Neural cell (in vitro differentiated cells): Measurements from ENCODE around the gene LCE1B. TPM values are rescaled to one million over a fixed set of nuclear protein-coding genes. Genes with fewer than 3 reads are reported as not detected.

Experiments
- H2AFZ ChIP-seq: fragments of 200-600, 300-800 bp; sonication (generic), shearing (Covaris generic); 2 replicates; pipeline ENCODE4 v1.6.0; 2014; ENCODE audit warnings: low read depth, mild to moderate bottlenecking, antibody characterized with exemption, low read length, moderate library complexity
- H3F3A ChIP-seq: fragments of 200-600 bp; shearing (Covaris generic); 2 replicates; pipeline ENCODE4 v1.6.1; 2016; ENCODE audit warnings: mild to moderate bottlenecking, moderate library complexity, mixed read lengths, antibody characterized with exemption, low read length; ENCODE audit not compliant: insufficient read depth, poor library complexity, severe bottlenecking
- H3K27ac ChIP-seq: fragments of 200-600, 300-800 bp; sonication (generic), shearing (Covaris generic); 2 replicates; pipeline ENCODE4 v1.5.1; 2014; ENCODE audit warnings: mild to moderate bottlenecking, low read length, moderate library complexity
- H3K27me3 ChIP-seq: fragments of 300-800, 200-600 bp; sonication (generic), shearing (Covaris generic); 2 replicates; pipeline ENCODE4 v1.6.0; 2014; ENCODE audit warnings: mild to moderate bottlenecking, low read depth, low read length, moderate library complexity; ENCODE audit not compliant: insufficient read depth
- H3K36me3 ChIP-seq: fragments of 300-800, 200-600 bp; sonication (generic), shearing (Covaris generic); 2 replicates; pipeline ENCODE4 v1.5.1; 2014; ENCODE audit warnings: mild to moderate bottlenecking, antibody characterized with exemption, low read length, moderate library complexity; ENCODE audit not compliant: insufficient read depth
- H3K4me2 ChIP-seq: fragments of 300-800, 200-600 bp; sonication (generic), shearing (Covaris generic); 2 replicates; pipeline ENCODE4 v1.6.0; 2014; ENCODE audit warnings: mild to moderate bottlenecking, low read length
- H3K4me3 ChIP-seq: fragments of 300-800, 200-600 bp; sonication (generic), shearing (Covaris generic); 2 replicates; pipeline ENCODE4 v1.5.1; 2014; ENCODE audit warnings: mild to moderate bottlenecking, low read length, moderate library complexity
- H3K79me2 ChIP-seq: fragments of 200-600 bp; shearing (Covaris generic); replicated peaks from 2 replicates; pipeline ENCODE4 v1.6.0; 2014; ENCODE audit warnings: mild to moderate bottlenecking, low read length, moderate library complexity; ENCODE audit not compliant: insufficient read depth
- H3K9ac ChIP-seq: fragments of 300-800, 200-600 bp; sonication (generic), shearing (Covaris generic); 2 replicates; pipeline ENCODE4 v1.6.1; 2016; ENCODE audit warnings: mild to moderate bottlenecking, low read length, mixed read lengths
- H3K9me2 ChIP-seq: fragments of 200-600 bp; shearing (Covaris generic); 2 replicates; pipeline ENCODE4 v1.6.1; 2016; ENCODE audit warnings: mild to moderate bottlenecking, low read length, mixed read lengths; ENCODE audit not compliant: insufficient read depth
- H3K9me3 ChIP-seq: fragments of 200-600, 300-800 bp; sonication (generic), shearing (Covaris generic); 2 replicates; pipeline ENCODE4 v1.6.1; 2016; ENCODE audit warnings: mild to moderate bottlenecking, mixed run types, low read length, moderate library complexity, mixed read lengths
- H4K20me1 ChIP-seq: fragments of 200-600 bp; shearing (Covaris generic); 2 replicates; pipeline ENCODE4 v1.6.1; 2016; ENCODE audit warnings: mild to moderate bottlenecking, mixed run types; ENCODE audit not compliant: insufficient read depth
- EP300 ChIP-seq: fragments of 450-650 bp; conservative IDR thresholded peaks from 2 replicates; pipeline ENCODE4 v1.6.1; 2014; ENCODE audit warnings: antibody characterized with exemption, mild to moderate bottlenecking, moderate library complexity; ENCODE audit not compliant: poor library complexity, severe bottlenecking
- EZH2 ChIP-seq: fragments of 200-600, 300-800 bp; shearing (Covaris generic), sonication (generic); IDR thresholded peaks from 2 replicates; pipeline ENCODE4 v1.6.1; 2014; ENCODE audit warnings: antibody characterized with exemption, low read length, borderline replicate concordance, mild to moderate bottlenecking; ENCODE audit not compliant: insufficient read depth, poor library complexity, severe bottlenecking
- MXI1 ChIP-seq: fragments of 450-650 bp; conservative IDR thresholded peaks from 2 replicates; pipeline ENCODE4 v1.6.1; 2014; ENCODE audit warnings: antibody characterized with exemption, mild to moderate bottlenecking; ENCODE audit not compliant: poor library complexity, severe bottlenecking
- POLR2AphosphoS5 ChIP-seq: IDR thresholded peaks from 2 replicates; pipeline ENCODE4 v1.6.1; 2012
- RAD21 ChIP-seq: fragments of 450-650 bp; conservative IDR thresholded peaks from 2 replicates; pipeline ENCODE4 v1.6.1; 2014; ENCODE audit warnings: antibody characterized with exemption, mild to moderate bottlenecking, moderate library complexity
- SMC3 ChIP-seq: fragments of 450-650 bp; conservative IDR thresholded peaks from 2 replicates; pipeline ENCODE4 v1.6.1; 2014; ENCODE audit warnings: antibody characterized with exemption, mild to moderate bottlenecking, moderate library complexity; ENCODE audit not compliant: poor library complexity
- TAF1 ChIP-seq: IDR thresholded peaks from 2 replicates; pipeline ENCODE4 v1.6.1; 2012; ENCODE audit warnings: low read depth
- polyA plus RNA-seq: library from polyadenylated mRNA; depleted of rRNA; stranded (reverse); fragments of >200 nt; gene quantifications from 2 replicates; pipeline ENCODE4 v1.2.3, GENCODE V29; 2014
- TF ChIP-seq, protein P1 (sequence below): IDR thresholded peaks from 2 replicates; pipeline ENCODE4 v1.6.1; 2012; ENCODE audit warnings: borderline replicate concordance
- TF ChIP-seq, protein P2 (sequence below): fragments of 450-650 bp; IDR thresholded peaks from 2 replicates; pipeline ENCODE4 v1.5.1; 2014; ENCODE audit warnings: antibody characterized with exemption, mild to moderate bottlenecking, moderate library complexity; ENCODE audit not compliant: poor library complexity, severe bottlenecking

The LCE1B gene
- polyA plus RNA-seq, 1 donor from 2014 or later = not detected

DNA sequence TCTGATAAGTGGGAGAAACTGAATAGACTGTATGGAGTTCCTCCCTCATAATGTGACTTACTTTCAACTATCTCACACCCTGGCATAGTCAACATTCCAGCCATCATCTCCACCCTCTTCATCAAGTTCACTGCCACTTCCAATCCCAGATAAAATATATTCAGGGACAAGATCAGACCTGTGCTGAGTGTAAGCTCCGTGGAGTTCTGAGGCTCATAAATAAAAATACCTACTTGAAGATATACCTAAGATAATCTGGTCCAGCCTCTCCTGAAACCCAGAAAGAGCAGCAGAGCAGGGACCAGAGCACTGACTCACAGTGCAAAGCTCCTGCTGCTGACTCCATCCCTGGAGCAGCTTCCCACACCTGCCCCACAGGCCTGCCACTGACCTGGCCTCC is 46.3 kb downstream of the LCE1B start:
- Histone ChIP-seq H3K27me3 (no peaks in the 10 kb centered on the region), H3F3A (no peaks in the 10 kb centered on the region), H2AFZ (no peak overlapping the region), H3K79me2 (no peaks in the 10 kb centered on the region), H3K4me2 (no peak overlapping the region), H3K9me2 (no peaks in the 10 kb centered on the region), H4K20me1 (no peaks in the 10 kb centered on the region), H3K9ac (no peak overlapping the region), H3K27ac (no peak overlapping the region), H3K4me3 (no peak overlapping the region), H3K36me3 (no peaks in the 10 kb centered on the region), H3K9me3 (no peaks in the 10 kb centered on the region)
- TF ChIP-seq RAD21 (no peak), TAF1 (no peak), EP300 (no peak), EZH2 (no peak), SMC3 (no peak), POLR2AphosphoS5 (no peak)
- TF ChIP-seq, protein P1, sequence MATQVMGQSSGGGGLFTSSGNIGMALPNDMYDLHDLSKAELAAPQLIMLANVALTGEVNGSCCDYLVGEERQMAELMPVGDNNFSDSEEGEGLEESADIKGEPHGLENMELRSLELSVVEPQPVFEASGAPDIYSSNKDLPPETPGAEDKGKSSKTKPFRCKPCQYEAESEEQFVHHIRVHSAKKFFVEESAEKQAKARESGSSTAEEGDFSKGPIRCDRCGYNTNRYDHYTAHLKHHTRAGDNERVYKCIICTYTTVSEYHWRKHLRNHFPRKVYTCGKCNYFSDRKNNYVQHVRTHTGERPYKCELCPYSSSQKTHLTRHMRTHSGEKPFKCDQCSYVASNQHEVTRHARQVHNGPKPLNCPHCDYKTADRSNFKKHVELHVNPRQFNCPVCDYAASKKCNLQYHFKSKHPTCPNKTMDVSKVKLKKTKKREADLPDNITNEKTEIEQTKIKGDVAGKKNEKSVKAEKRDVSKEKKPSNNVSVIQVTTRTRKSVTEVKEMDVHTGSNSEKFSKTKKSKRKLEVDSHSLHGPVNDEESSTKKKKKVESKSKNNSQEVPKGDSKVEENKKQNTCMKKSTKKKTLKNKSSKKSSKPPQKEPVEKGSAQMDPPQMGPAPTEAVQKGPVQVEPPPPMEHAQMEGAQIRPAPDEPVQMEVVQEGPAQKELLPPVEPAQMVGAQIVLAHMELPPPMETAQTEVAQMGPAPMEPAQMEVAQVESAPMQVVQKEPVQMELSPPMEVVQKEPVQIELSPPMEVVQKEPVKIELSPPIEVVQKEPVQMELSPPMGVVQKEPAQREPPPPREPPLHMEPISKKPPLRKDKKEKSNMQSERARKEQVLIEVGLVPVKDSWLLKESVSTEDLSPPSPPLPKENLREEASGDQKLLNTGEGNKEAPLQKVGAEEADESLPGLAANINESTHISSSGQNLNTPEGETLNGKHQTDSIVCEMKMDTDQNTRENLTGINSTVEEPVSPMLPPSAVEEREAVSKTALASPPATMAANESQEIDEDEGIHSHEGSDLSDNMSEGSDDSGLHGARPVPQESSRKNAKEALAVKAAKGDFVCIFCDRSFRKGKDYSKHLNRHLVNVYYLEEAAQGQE = no peak
- TF ChIP-seq, protein P2, sequence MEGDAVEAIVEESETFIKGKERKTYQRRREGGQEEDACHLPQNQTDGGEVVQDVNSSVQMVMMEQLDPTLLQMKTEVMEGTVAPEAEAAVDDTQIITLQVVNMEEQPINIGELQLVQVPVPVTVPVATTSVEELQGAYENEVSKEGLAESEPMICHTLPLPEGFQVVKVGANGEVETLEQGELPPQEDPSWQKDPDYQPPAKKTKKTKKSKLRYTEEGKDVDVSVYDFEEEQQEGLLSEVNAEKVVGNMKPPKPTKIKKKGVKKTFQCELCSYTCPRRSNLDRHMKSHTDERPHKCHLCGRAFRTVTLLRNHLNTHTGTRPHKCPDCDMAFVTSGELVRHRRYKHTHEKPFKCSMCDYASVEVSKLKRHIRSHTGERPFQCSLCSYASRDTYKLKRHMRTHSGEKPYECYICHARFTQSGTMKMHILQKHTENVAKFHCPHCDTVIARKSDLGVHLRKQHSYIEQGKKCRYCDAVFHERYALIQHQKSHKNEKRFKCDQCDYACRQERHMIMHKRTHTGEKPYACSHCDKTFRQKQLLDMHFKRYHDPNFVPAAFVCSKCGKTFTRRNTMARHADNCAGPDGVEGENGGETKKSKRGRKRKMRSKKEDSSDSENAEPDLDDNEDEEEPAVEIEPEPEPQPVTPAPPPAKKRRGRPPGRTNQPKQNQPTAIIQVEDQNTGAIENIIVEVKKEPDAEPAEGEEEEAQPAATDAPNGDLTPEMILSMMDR = no peak

DNA sequence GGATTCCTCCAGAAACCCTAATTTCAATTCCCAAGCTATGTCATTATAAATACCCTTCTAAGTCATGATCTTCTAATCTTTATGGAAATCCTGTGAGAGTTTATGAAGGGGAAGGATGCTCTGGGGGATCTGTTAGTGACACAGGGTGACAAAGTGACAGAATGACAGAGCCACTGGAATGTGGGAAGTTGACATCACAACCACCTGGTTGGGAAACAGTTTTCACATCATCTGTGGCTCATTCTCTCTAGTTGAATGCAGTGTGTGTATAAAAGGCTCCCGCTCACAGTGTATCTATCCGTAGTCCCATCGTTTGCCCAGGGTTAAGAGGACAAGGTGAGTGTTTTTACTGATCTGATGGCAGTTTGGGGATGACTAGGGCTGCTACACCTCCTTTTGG is 47.9 kb downstream of the LCE1B start, which contains the start of gene LCE7A:
LCE7A (plus strand) TSS at position 301 of the 400 bp plus-strand sequence. CDS start 702 bp downstream, outside the sequence.
- Histone ChIP-seq H3F3A (no peaks in the 10 kb centered on the region), H3K9ac (no peak within 1 kb of the TSS), H3K27me3 (no peaks in the 10 kb centered on the region), H3K27ac (no peak within 1 kb of the TSS), H2AFZ (no peak within 1 kb of the TSS), H4K20me1 (no peaks in the 10 kb centered on the region), H3K79me2 (no peaks in the 10 kb centered on the region), H3K36me3 (no peaks in the 10 kb centered on the region), H3K9me2 (no peaks in the 10 kb centered on the region), H3K4me3 (no peak within 1 kb of the TSS), H3K4me2 (no peak within 1 kb of the TSS), H3K9me3 (no peaks in the 10 kb centered on the region)
- TF ChIP-seq POLR2AphosphoS5 (no peak), MXI1 (no peak), RAD21 (no peak), EP300 (no peak), EZH2 (no peak), SMC3 (no peak), TAF1 (no peak)
- TF ChIP-seq, protein P1 = no peak
- TF ChIP-seq, protein P2 = no peak
